GM18867 (cell line): ENCODE data around the gene LAPTM4A.
"Not testable (repeated sequence)": the region's sequence is repeated elsewhere in the genome, so short reads cannot be mapped to it uniquely, and the experiment has no call there.

Source experiments
- ATAC-seq: cut with Tn5 transposase; IDR thresholded peaks from one replicate; pipeline ENCODE4 v1.9.1; 2021; ENCODE audit warnings: mild to moderate bottlenecking, moderate library complexity; ENCODE audit not compliant: unreplicated experiment

The LAPTM4A gene

GRCh38 chr2:20077411-20077940, 26.0 kb upstream of the LAPTM4A start:
- ATAC-seq, result no peak

GRCh38 chr2:20076757-20077156, 25.3 kb upstream of the LAPTM4A start:
- no peak for ATAC-seq

- no peak for ATAC-seq
These were observed 23.5 kb upstream of the LAPTM4A start for GRCh38 chr2:20074901-20075300.

GRCh38 chr2:20074046-20074648, 22.7 kb upstream of the LAPTM4A start:
- ATAC-seq, result not testable (repeated sequence)

GRCh38 chr2:20073460-20073859, 22.0 kb upstream of the LAPTM4A start:
- no peak for ATAC-seq

GRCh38 chr2:20072436-20073158, 21.2 kb upstream of the LAPTM4A start:
- ATAC-seq, result no peak

GRCh38 chr2:20071397-20072383, 20.3 kb upstream of the LAPTM4A start:
- ATAC-seq, result no peak

GRCh38 chr2:20069756-20070155, 18.3 kb upstream of the LAPTM4A start:
- ATAC-seq, result no peak

GRCh38 chr2:20067992-20068584, 16.7 kb upstream of the LAPTM4A start:
- ATAC-seq, result no peak

- ATAC-seq, result no peak
These were observed 14.6 kb upstream of the LAPTM4A start for GRCh38 chr2:20065885-20066602.

GRCh38 chr2:20064841-20065240, 13.4 kb upstream of the LAPTM4A start:
- no peak for ATAC-seq

- no peak for ATAC-seq
These were observed 13.0 kb upstream of the LAPTM4A start for GRCh38 chr2:20064421-20064820.

- no peak for ATAC-seq
These were observed 11.5 kb upstream of the LAPTM4A start for GRCh38 chr2:20062615-20063545.

GRCh38 chr2:20061940-20062339, 10.5 kb upstream of the LAPTM4A start:
- ATAC-seq, result no peak

GRCh38 chr2:20061476-20061875, 10.0 kb upstream of the LAPTM4A start:
- no peak for ATAC-seq

GRCh38 chr2:20060106-20060505, 8.7 kb upstream of the LAPTM4A start:
- no peak for ATAC-seq

- no peak for ATAC-seq
These were observed 5.8 kb upstream of the LAPTM4A start for GRCh38 chr2:20057268-20057667.

GRCh38 chr2:20054931-20055330, 3.5 kb upstream of the LAPTM4A start:
- ATAC-seq, result no peak

- ATAC-seq, result no peak
These were observed 2.7 kb upstream of the LAPTM4A start for GRCh38 chr2:20054119-20054518.
